Effector CD4-positive, alpha-beta T cell (primary cell): ENCODE results near the gene PCID2.

Experiments used
- DNase-seq: peaks from one replicate; pipeline ENCODE4 v3.0.0-alpha.2; 2020

The PCID2 gene

GRCh38 chr13:113148407-113148806 lies 60.1 kb downstream of the PCID2 start:
- no peak for DNase-seq

- DNase-seq: no peak
Measured at GRCh38 chr13:113147206-113147605, 61.3 kb downstream of the PCID2 start.

- DNase-seq: no peak
Measured at GRCh38 chr13:113146750-113147149, 61.7 kb downstream of the PCID2 start.

- DNase-seq: no peak
Measured at GRCh38 chr13:113145911-113146598, 62.4 kb downstream of the PCID2 start.

GRCh38 chr13:113145496-113145895 lies 63.0 kb downstream of the PCID2 start:
- DNase-seq: no peak

- DNase-seq: no peak
Measured at GRCh38 chr13:113144255-113144629, 64.2 kb downstream of the PCID2 start.

- no peak for DNase-seq
Measured at GRCh38 chr13:113143466-113144254, 64.8 kb downstream of the PCID2 start.

- no peak for DNase-seq
Measured at GRCh38 chr13:113142876-113143275, 65.6 kb downstream of the PCID2 start.

GRCh38 chr13:113141601-113141970 lies 66.9 kb downstream of the PCID2 start:
- DNase-seq: no peak

- no peak for DNase-seq
Measured at GRCh38 chr13:113140677-113141600, 67.5 kb downstream of the PCID2 start.

- DNase-seq: no peak
Measured at GRCh38 chr13:113139577-113139976, 68.9 kb downstream of the PCID2 start.

- DNase-seq: no peak
Measured at GRCh38 chr13:113138792-113139551, 69.5 kb downstream of the PCID2 start.

GRCh38 chr13:113137691-113138298 lies 70.7 kb downstream of the PCID2 start:
- DNase-seq: no peak

- DNase-seq: no peak
Measured at GRCh38 chr13:113135281-113135760, 73.1 kb downstream of the PCID2 start.

- no peak for DNase-seq
Measured at GRCh38 chr13:113129921-113130750, 78.3 kb downstream of the PCID2 start.

- no peak for DNase-seq
Measured at GRCh38 chr13:113129480-113129879, 79.0 kb downstream of the PCID2 start.
